ENCODE measurements around the gene VAMP7. TPM values are rescaled to one million over a fixed set of nuclear protein-coding genes. Genes with fewer than 3 reads are reported as not detected.
"Not testable (repeated sequence)": the region's sequence is repeated elsewhere in the genome, so short reads cannot be mapped to it uniquely, and the experiment has no call there.

VAMP7 gene
- polyA plus RNA-seq, 5 donors = 31.0 to 51.6 (median 42.0) TPM

DNA sequence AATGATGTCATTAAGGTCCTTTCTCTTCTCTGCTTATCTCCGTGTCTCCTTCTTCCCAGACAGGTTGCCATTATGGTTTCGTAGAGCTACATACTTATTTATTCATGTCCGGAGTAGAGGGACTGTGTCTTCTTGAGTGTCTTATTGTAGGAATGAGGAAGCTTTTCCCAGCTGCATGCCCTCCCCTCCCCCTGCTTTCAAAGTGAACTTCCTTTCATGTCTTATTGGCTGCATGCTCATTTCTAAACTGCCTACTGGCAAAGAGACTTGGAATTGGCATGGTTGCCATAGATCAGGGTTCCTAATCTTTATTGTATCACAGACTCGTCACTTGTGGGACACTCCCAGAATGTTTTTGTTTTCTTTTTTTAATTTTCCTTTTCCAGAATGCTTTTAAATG, 15.4 kb downstream of the VAMP7 start:
- DNase-seq = no peak

DNA sequence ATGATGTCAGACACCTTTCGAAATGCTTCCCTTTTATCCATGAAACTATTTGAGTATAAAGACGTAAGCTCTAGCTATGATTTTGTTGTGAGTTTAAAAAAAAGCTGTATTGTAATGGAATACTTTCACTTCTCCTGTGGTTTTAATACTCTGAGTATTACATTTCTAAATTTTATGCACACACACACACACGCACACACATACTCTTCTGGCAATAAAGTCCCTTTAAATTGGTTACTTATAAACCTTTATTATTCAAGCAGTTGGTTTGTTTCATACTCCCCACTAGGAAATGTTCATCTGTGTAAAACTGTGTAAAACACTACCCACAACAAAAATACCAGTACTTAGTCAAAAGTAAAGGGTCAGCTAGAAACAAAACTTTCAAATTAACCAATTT, 18.2 kb downstream of the VAMP7 start:
- no peak for DNase-seq

DNA sequence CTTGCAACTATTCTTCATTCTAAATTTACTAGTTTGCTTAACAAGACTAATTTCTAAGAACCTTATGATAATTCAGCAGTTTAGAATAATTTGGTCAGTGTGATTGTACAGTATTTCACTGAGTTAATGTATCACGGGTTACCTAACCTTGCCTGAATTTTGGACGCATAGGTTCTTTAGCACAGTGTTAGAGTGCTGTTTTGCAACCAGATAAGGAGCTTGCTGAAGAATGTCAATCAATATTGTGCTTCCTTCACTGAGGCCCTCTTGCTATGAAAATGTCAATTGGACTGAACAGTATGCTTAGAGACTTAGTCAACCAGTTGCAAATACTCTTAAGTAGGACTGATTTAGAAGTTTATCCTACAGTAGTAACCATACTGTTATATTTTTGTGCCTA, 19.6 kb downstream of the VAMP7 start:
- no peak for DNase-seq

DNA sequence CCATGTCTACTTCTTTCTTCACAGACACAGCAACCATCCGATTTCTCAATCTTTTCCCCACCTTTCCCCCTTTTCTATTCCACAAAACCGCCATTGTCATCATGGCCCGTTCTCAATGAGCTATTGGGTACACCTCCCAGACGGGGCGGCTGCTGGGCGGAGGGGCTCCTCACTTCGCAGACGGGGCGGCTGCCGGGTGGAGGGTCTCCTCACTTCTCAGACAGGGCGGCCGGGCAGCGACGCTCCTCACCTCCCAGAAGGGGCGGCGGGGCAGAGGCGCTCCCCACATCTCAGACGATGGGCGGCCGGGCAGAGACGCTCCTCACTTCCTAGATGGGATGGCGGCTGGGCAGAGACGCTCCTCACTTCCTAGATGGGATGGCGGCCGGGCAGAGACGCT, 26.5 kb downstream of the VAMP7 start:
- not testable (repeated sequence) for DNase-seq

DNA sequence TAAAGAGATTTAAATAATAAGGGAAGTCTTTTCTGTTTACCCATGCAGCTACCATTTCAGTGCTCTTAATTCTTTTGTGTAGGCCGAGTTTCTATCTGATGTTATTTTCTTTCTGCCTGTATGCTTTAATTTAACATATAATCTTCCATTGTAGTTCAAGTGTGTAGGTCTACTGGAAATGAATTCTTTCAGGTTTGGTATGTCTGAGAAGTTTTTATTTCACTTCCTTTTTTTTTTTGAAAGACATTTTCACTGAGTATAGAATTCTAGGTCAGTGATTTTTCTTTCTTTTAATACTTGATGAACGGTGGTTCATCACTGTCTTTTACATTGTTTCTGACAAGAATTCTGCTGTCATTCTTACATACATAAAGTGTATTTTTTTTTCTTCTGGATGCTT, 42.1 kb downstream of the VAMP7 start:
- no peak for DNase-seq

DNA sequence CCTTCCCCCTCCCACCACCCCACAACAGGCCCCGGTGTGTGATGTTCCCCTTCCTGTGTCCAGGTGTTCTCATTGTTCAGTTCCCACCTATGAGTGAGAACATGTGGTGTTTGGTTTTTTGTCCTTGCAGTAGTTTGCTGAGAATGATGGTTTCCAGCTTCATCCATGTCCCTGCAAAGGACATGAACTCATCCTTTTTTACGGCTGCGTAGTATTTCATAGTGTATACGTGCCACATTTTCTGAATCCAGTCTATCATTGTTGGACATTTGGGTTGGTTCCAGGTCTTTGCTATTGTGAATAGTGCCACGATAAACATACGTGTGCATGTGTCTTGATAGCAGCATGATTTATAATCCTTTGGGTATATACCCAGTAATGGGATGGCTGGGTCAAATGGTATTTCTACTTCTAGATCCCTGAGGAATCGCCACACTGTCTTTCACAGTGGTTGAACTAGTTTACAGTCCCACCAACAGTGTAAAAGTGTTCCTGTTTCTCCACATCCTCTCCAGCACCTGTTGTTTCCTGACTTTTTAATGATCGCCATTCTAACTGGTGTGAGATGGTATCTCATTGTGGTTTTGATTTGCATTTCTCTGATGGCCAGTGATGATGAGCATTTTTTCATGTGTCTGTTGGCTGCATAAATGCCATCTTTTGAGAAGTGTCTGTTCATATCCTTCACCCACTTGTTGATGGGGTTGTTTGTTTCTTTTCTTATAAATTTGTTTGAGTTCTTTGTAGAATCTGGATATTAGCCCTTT, 49.9 kb downstream of the VAMP7 start:
- not testable (repeated sequence) for DNase-seq

DNA sequence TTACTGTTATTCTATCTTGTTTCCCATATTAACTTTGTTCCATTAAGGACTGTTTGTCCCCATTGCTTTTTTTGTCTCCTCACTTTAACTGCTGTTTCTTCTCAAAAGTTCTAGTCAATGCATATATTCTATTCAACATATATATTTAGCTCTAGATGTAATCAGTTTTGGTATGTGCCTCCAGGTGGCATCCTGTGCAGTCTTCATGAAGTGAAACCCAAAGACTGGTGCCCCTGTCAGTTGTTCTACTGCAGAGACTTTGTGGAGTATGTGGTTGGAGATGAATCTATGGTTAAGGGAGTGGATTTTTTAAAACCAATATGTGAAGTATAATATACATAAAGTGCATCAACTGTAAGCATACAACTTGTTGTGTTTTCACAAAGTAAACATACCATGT, 57.0 kb downstream of the VAMP7 start:
- no peak for DNase-seq

DNA sequence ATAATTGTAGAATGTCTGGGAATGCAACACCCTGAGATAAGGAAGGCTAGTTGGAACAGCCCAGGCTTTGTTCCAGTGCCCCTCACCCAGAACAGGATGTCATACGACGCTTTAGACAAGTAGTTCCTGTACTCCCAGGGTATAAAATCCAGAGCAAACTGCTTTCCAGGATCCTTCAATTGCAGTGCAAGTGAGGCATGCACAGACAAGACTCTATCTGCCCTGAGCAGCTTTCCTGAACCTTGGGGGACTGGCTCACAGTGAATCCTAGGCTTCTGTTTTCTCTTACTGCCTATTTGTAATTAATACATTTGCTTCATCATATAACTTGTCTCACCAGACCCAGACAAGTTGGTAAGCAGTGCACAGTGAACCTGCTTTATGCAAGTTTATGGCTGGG, 68.0 kb downstream of the VAMP7 start:
- DNase-seq = no peak

DNA sequence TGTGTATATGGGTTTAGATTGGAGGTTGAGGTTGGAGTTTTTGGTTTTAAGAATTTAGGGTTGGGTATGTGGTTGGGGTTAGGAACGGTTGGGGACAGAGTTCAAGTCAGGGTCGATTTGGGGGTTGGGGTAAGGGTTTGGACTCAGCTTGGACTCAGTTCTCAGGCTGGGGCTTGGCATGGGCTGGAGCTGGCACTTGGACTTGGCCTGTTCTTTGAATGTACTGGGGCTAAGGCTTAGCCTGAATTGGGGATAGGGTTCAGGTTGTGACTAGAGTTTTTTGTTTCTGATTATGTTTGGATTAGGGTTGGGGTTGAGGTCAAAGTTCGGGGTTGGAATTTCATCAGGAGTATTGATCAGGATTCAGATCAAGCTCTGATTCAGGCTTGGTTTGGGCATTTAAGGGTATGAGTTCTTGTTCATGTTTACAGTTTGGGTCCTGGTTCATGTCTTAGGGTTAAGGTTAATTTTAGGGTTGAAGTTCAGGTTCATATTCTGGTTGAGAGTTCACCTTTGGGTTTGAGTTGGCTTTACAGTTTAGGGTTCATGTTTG, 70.2 kb downstream of the VAMP7 start:
- no peak for DNase-seq

DNA sequence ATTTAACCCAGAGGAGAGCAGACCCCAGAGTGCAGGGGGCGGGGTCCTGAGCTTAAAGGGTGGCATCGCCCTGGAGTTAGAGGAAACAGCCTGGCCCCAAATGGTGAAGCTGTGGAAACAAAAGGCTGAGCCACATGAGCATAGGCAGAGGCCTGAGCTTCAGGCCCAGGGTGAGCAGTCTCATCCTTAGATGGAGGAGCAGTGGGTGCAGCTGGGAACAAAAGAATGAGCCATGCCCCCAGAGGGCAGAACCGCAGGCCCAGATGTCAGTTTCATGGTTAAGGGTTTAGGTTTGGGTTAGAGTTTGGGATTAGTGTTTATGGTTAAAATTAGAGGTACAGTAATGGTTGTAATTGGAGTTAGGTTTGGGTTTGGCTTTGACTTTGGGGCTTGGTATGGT, 71.9 kb downstream of the VAMP7 start:
- DNase-seq = no peak

DNA sequence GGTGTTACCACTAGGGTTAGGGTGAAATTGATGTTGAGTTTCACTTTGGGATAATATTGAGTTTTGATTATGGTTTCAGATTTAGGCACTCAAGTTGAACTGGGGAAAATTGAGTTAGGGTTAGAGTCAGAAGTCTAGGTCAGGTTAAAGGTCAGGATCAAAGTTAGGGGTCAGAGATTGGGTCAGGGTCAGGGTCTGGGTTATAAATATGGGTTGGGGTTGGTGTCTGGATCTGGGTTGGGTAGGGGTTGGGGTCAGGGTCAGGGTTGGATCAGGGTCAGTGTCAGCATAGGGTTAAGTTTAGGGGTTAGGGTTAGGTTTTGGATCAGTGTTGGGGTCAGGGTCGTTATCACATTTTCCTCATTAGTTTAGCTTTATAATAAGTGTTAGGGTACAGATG, 73.6 kb downstream of the VAMP7 start:
- DNase-seq = no peak

DNA sequence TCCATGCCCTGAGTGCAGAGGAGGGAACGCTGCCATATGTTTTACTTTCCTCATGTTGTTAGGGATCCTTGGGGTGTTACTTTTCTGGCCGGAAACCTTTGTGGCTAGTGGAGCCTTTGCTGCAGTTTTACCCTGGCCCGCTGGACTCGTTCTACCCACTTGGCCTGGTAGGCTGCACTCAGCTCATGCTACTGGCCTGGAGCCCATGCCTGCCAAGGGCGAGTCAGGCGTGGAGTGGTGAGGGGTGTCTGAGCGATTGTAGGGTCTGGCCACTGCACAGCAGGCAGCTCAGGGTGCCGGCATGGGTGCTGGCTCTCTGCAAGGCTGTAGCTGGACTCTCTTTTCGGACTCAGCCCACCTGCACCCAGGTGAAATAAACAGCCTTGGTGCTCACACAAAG, 75.0 kb downstream of the VAMP7 start:
- DNase-seq = no peak

DNA sequence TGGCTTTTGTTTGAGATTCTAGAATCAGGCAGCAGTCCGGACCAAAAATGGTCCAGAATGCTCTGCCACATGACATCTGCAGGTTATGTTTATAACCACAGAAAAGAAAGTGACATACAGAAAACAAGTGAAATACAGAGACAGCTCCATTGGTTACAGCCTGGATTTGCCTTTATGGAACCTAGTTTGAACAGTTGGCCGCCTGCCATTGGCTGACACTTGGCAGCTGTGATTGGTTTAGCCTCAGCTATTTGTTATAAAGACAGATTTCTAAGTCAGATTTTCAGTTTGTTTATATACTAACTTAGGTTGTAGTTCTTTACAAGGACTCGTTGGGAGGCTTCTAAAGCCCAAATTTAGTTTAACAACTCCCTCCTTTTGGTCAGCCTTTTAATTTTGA, 75.5 kb downstream of the VAMP7 start:
- no peak for DNase-seq

DNA sequence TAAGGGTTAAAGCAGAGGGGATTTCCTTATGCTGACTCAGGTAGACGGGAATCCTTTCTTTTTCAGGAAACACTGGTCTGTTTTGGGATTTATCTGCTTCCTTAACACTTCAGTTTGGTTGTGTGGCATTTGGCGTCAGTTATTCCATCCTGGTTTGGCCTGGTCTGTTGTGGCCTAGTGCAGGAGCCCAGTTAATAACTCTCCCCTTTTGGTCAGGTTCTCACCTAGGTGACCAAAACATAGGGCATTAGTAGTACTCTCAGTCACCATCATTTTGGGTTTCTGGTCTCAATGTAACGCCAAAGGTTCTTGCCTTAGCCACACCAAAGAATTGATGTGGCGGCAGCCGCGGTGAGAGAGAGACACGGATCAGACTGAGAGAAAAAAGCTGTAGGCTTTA, 76.7 kb downstream of the VAMP7 start:
- no peak for DNase-seq

DNA sequence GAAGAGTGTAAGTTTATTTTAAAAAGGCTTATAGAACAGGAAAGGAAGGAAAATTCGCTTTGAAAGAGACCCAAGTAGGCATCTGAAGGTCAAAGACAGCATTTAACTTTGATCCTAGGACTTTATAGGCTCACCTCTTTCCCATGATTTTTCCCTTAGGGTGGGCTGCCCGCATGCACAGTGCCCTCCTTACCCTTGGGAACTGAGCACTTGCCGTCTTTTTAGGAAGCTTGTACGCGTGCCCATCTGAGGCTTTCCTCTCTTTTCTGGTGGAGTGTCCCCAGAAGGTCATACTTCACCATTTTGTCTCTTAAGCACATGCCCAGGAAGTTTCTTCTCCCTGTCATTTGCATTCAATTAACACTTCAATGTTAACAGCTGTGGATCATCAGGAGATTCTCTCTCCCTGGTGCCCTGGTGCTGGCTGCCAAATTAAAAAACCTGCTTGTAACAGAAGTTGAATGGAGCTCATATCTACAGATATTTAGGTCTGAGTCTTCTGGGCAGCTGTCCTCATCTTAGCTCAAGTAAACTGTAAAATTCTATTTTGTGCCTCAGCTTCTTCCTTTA, 78.0 kb downstream of the VAMP7 start:
- DNase-seq = no peak

DNA sequence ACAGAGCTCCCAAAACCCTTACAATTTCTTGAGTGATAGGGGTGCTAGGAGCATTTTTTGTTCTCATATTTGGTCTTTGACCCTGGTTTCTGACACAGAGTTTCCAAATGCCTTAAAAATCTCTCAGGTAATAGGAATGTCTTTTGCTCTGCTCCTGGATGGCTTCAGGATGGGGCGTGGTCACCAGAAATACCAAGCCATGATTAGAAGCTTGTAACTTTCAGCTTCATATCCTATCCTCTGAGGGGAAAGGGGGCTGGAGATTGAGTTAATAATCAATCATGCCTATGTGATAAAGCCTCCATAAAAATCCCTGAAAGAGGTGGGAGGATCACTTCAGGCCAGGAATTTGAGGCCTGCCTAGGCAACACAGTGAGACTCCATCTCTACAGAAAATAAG, 81.8 kb downstream of the VAMP7 start:
- DNase-seq = no peak

DNA sequence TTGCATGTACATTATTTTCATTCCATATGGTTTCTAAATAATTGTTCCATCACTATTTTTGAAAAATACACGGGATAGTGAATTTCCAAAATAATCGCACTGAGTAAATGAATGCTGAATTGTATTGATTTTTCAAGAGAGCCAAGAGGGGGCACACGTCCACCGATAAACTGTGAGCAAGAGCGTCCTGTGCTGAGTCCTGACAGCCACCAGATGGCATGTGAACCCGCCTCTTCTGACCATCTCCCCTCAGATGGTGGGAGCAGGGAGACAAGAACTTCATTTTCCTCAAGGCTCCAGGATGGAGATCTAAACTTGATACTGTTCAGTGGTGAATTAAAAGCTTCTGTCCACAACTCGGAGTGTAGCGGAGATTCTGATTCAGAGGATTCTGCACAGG, 85.7 kb downstream of the VAMP7 start:
- no peak for DNase-seq

DNA sequence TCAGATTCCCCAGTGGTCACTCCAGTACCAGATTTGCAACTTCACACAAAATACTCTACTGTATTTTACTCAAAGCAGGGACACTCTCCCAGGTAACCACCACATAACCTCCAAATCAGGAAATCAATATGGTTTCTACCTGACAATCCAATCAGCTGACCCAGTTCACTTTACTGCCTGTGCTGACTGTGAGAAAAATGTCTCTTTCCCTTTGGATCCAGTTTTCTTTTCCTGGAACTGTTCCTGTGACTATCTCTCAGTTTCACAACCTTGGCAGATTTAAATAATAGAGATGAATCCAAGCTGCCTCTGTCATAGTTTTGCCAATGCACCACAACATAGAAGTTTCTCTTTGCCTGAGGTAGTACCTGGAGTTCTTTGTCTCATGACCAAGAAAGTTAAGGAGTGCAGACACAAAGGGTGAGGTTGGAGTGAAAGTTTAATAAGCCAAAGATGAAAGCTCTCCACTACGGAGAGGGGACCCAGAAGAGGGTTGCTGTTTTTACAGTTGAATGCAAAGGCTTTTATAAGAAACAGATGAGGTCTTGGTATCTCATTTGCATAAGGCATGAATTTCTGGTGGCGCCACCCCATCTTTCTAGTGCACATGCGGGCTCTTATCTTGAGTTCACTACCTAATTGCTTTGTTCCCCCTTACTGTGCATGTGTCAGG, 86.6 kb downstream of the VAMP7 start:
- no peak for DNase-seq

DNA sequence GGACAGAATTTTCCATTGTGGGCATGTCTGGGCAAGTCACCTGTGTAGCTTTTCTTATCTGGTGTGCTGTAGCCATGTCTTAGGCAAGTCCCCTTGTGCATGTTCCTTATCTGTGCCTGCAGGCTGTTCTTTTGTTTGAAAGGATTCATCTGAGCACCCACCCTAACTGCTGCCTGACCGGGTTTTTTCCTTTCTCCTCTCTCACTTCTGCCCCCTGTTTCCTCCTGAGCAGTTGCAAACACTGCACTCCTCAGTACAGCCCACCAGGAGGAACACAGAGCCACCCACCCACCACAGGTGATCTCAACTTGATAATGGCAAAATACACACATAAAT, 87.1 kb downstream of the VAMP7 start:
- no peak for DNase-seq

DNA sequence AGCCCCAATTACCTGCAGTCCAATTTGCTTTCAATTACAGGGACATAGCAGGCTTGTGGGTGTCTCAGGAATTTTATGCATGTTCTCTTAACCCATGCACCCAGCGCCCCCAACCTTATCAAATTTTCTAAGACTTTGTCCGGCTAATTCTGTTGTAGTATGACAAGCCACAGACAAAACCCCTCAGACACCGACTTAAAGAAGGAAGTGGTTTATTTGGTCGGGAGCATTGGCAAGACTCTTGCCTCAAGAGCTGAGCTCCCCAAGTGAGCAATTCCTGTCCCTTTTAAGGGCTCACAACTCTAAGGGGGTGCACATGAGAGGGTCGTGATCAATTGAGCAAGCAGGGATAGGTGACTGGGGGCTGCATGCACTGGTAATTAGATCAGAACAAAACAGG, 87.6 kb downstream of the VAMP7 start:
- no peak for DNase-seq

DNA sequence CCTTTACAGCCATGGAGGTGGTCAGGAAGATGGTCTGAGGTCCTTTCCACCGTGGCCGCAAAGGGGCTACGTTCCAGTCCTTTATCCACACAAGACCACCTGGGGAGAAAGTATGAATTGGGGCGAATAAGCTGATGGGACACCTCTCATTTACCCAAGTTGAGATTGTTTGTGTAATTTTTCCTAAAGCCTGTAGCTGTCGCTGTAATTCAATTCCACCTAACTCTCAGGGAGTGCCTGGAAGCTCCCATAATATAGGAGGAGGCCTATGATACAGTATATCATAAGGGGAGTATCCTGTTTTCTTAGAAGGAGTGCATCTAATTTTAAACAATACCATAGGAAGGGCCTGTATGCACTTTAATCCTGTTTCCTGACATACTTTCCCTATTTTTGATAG, 90.5 kb downstream of the VAMP7 start:
- DNase-seq = not testable (repeated sequence)

DNA sequence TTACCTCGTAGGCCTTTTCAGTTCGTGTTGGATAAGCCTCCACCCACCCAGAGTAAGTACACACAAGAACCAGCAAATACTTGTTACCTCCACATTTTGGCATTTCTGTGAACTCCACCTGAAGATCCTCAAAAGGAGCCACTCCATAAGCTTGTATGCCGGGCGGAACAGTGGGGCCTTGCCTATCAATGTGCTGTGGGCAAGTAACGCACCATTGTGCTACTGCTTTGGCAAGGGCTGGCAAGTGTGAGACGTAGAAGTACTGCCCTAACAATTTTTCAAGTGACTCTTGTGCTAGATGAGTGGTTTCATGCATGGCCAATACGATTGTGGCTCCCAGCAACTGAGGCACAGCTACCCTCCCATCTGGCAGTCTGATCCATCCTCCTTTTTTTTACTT, 91.1 kb downstream of the VAMP7 start:
- not testable (repeated sequence) for DNase-seq

DNA sequence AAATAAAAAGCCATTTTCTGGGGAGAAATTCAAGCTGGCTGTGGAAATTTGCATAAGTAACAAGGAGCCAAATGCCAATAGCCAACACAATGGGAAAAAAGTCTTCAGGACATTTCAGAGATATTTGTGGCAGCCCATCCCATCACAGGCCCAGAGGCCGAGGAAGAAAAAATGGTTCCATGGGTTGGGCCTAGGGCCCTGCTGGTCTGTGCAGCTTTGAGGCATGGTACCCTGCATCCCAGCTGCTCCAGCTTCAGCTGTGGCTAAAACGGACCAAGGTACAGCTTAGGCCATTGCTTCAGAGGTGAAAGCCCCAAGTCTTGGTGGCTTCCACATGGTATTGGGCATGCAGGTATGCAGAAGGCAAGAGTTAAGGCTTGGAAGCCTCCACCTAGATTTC, 102.2 kb downstream of the VAMP7 start:
- no peak for DNase-seq
